GM23248 (cell line): ENCODE data around the gene CAMSAP2. TPM values are rescaled to one million over a fixed set of nuclear protein-coding genes. Genes with fewer than 3 reads are reported as not detected.

Source experiments
- DNase-seq: peaks from one replicate; pipeline ENCODE4 v3.0.0-alpha.2; 2015
- H2AFZ ChIP-seq: fragments of 200-600 bp; sonication (generic); 2 replicates; pipeline ENCODE4 v1.6.1; 2016; ENCODE audit warnings: antibody characterized with exemption
- H3F3A ChIP-seq: fragments of 200-600 bp; sonication (generic); 2 replicates; pipeline ENCODE4 v1.6.1; 2016; ENCODE audit warnings: mild to moderate bottlenecking, antibody characterized with exemption, mixed run types; ENCODE audit not compliant: insufficient read depth
- H3K27ac ChIP-seq: fragments of 200-600 bp; sonication (generic); 2 replicates; pipeline ENCODE4 v1.5.1; 2016; ENCODE audit warnings: mild to moderate bottlenecking
- H3K27me3 ChIP-seq: fragments of 200-600 bp; sonication (generic); replicated peaks from 2 replicates; pipeline ENCODE4 v1.6.1; 2016; ENCODE audit warnings: mild to moderate bottlenecking; ENCODE audit not compliant: insufficient read depth
- H3K36me3 ChIP-seq: fragments of 200-600 bp; sonication (generic); 2 replicates; pipeline ENCODE4 v1.6.1; 2016; ENCODE audit warnings: low read depth, mild to moderate bottlenecking
- H3K4me1 ChIP-seq: fragments of 200-600 bp; sonication (generic); 2 replicates; pipeline ENCODE4 v1.6.1; 2016; ENCODE audit warnings: mild to moderate bottlenecking; ENCODE audit not compliant: insufficient read depth
- H3K4me2 ChIP-seq: fragments of 200-600 bp; sonication (generic); one replicate; pipeline ENCODE4 v1.6.1; 2016; ENCODE audit warnings: mild to moderate bottlenecking; ENCODE audit not compliant: unreplicated experiment
- H3K4me3 ChIP-seq: fragments of 200-600 bp; sonication (generic); 2 replicates; pipeline ENCODE4 v1.5.1; 2016; ENCODE audit warnings: mild to moderate bottlenecking
- H3K79me2 ChIP-seq: fragments of 200-600 bp; sonication (generic); 2 replicates; pipeline ENCODE4 v1.6.1; 2016; ENCODE audit warnings: mild to moderate bottlenecking; ENCODE audit not compliant: insufficient read depth
- H3K9ac ChIP-seq: fragments of 200-600 bp; sonication (generic); 2 replicates; pipeline ENCODE4 v1.6.1; 2016; ENCODE audit warnings: mild to moderate bottlenecking
- H3K9me2 ChIP-seq: fragments of 200-600 bp; sonication (generic); 2 replicates; pipeline ENCODE4 v1.6.1; 2016; ENCODE audit warnings: mixed run types, mild to moderate bottlenecking, moderate library complexity; ENCODE audit not compliant: insufficient read depth
- H3K9me3 ChIP-seq: fragments of 200-600 bp; sonication (generic); one replicate; pipeline ENCODE4 v1.6.1; 2017; ENCODE audit warnings: low read depth
- H4K20me1 ChIP-seq: fragments of 200-600 bp; sonication (generic); 2 replicates; pipeline ENCODE4 v1.6.0; 2016; ENCODE audit not compliant: insufficient read depth
- EZH2 ChIP-seq: fragments of 200-600 bp; sonication (generic); IDR thresholded peaks from 2 replicates; pipeline ENCODE4 v1.6.1; 2018; ENCODE audit warnings: antibody characterized with exemption, mild to moderate bottlenecking; ENCODE audit not compliant: insufficient read depth, poor library complexity, severe bottlenecking
- EZH2phosphoT487 ChIP-seq: fragments of 200-600 bp; sonication (generic); IDR thresholded peaks from 2 replicates; pipeline ENCODE4 v1.6.1; 2018; ENCODE audit warnings: antibody characterized with exemption, moderate library complexity, mild to moderate bottlenecking, low read depth; ENCODE audit not compliant: insufficient read depth
- WGBS, 2 experiments: methylation state at CpG; one replicate each; pipeline ENCODE4 v1.1.6; 2015 to 2017; ENCODE audit warnings: low lambda C conversion rate in 2 of 2, low coverage in 1 of 2; ENCODE audit errors: missing lambda C conversion rate in 2 of 2; 5-methylcytosine and 5-hydroxymethylcytosine counted together
- in situ Hi-C: fragments of 300-500 bp; cut with MboI; formaldehyde crosslinking; loops from 2 replicates; pipeline ENCODE4 v1.15.0; 2020
- polyA plus RNA-seq: library from polyadenylated mRNA; unstranded; fragments of >200 nt; fragmentation: Nextera tagmentation; extraction: Ambion mirVana; gene quantifications from 2 replicates; pipeline ENCODE4 v1.2.1, GENCODE V29; 2016
- total RNA-seq: library from RNA; depleted of rRNA; stranded (reverse); fragments of >200 nt; shearing (Covaris generic); gene quantifications from 2 replicates; pipeline ENCODE4 v1.2.3, GENCODE V29; 2014

CAMSAP2 gene
- total and polyA plus RNA-seq, 2 experiments from 2014 or later = 10.9 to 28.7 TPM

- Histone ChIP-seq H3F3A (no peaks in the 10 kb centered on the region), H2AFZ (0 out of 2 replicates have a peak overlapping the region, but pooled peaks have one; percentile 90), H3K9me3 (no peaks in the 10 kb centered on the region), H3K9ac (no peak overlapping the region), H4K20me1 (no peaks in the 10 kb centered on the region), H3K4me3 (peak overlapping the region; percentile 72; the same call in 1 of the 2 replicates), H3K4me2 (peak overlapping the region; percentile 85), H3K9me2 (no peaks in the 10 kb centered on the region), H3K27ac (no peak overlapping the region), H3K36me3 (no peaks in the 10 kb centered on the region), H3K79me2 (no peaks in the 10 kb centered on the region), H3K27me3 (peaks cover 48% of the 10 kb centered on the region), H3K4me1 (no peaks in the 10 kb centered on the region)
- in situ Hi-C loops = no loop called here
- 15 to 16% methylated on average over 8 of the region's 8 CpGs for whole genome bisulfite sequencing, 2 experiments
- TF ChIP-seq EZH2 = peak; percentile 4
- TF ChIP-seq EZH2phosphoT487 = no peak
- no peak for DNase-seq
These were observed 153.1 kb downstream of the CAMSAP2 start for GRCh38 chr1:200891774-200892157.

GRCh38 chr1:200892546-200892945 lies 153.9 kb downstream of the CAMSAP2 start:
- Histone ChIP-seq H3K79me2 (no peaks in the 10 kb centered on the region), H3K4me3 (no peak overlapping the region), H3K4me2 (no peak overlapping the region), H3K27me3 (peaks cover 48% of the 10 kb centered on the region), H3K36me3 (no peaks in the 10 kb centered on the region), H3K4me1 (no peaks in the 10 kb centered on the region), H2AFZ (no peak overlapping the region), H4K20me1 (no peaks in the 10 kb centered on the region), H3K9ac (no peak overlapping the region), H3F3A (no peaks in the 10 kb centered on the region), H3K27ac (no peak overlapping the region), H3K9me2 (no peaks in the 10 kb centered on the region), H3K9me3 (no peaks in the 10 kb centered on the region)
- in situ Hi-C loops = no loop called here
- 87 to 94% methylated on average over 4 of the region's 4 CpGs for WGBS, 2 experiments
- no peak for TF ChIP-seq EZH2phosphoT487
- no peak for TF ChIP-seq EZH2
- no peak for DNase-seq

GRCh38 chr1:200892958-200893357 lies 154.3 kb downstream of the CAMSAP2 start:
- H2AFZ ChIP-seq = no peak overlapping the region
- H3F3A ChIP-seq = no peaks in the 10 kb centered on the region
- no peak overlapping the region for H3K9ac ChIP-seq
- H3K79me2 ChIP-seq = no peaks in the 10 kb centered on the region
- in situ Hi-C loops = no loop called here
- no peak for DNase-seq
- TF ChIP-seq EZH2 = no peak
- TF ChIP-seq EZH2phosphoT487 = no peak
- no peak overlapping the region for H3K4me3 ChIP-seq
- H3K9me3 ChIP-seq = no peaks in the 10 kb centered on the region
- no peaks in the 10 kb centered on the region for H3K36me3 ChIP-seq
- H3K27ac ChIP-seq = no peak overlapping the region
- no peaks in the 10 kb centered on the region for H3K4me1 ChIP-seq
- H4K20me1 ChIP-seq = no peaks in the 10 kb centered on the region
- no peaks in the 10 kb centered on the region for H3K9me2 ChIP-seq
- no peak overlapping the region for H3K4me2 ChIP-seq
- H3K27me3 ChIP-seq = peaks cover 52% of the 10 kb centered on the region

- in situ Hi-C loops = no loop called here
- H3K9me2 ChIP-seq = no peaks in the 10 kb centered on the region
- H3F3A ChIP-seq = no peaks in the 10 kb centered on the region
- no peaks in the 10 kb centered on the region for H3K36me3 ChIP-seq
- H2AFZ ChIP-seq = no peak overlapping the region
- no peak overlapping the region for H3K4me3 ChIP-seq
- no peaks in the 10 kb centered on the region for H4K20me1 ChIP-seq
- no peaks in the 10 kb centered on the region for H3K79me2 ChIP-seq
- no peak for TF ChIP-seq EZH2
- no peak for TF ChIP-seq EZH2phosphoT487
- 44 to 48% methylated on average over 5 to 6 of the region's 6 CpGs for WGBS, 2 experiments
- H3K27ac ChIP-seq = no peak overlapping the region
- no peak overlapping the region for H3K4me2 ChIP-seq
- peaks cover 57% of the 10 kb centered on the region for H3K27me3 ChIP-seq
- H3K9me3 ChIP-seq = no peaks in the 10 kb centered on the region
- DNase-seq = no peak
- H3K9ac ChIP-seq = no peak overlapping the region
- no peaks in the 10 kb centered on the region for H3K4me1 ChIP-seq
These were observed 154.8 kb downstream of the CAMSAP2 start for GRCh38 chr1:200893411-200893901.
